Measurements from ENCODE around the gene ZBED2. TPM values are rescaled to one million over a fixed set of nuclear protein-coding genes. Genes with fewer than 3 reads are reported as not detected.

ZBED2 gene
- total RNA-seq, 1 donor from 2014 or later, result 1.0 TPM

- Histone ChIP-seq H2AFZ (ENCODE audit: low read depth, low read length) (no peak overlapping the region), H3K4me2 (ENCODE audit: low read length) (no peak overlapping the region), H3K4me3 (ENCODE audit: insufficient read depth, low read depth, low read length) (no peak overlapping the region), H3K27me3 (ENCODE audit: insufficient read depth, low read length) (no peaks in the 10 kb centered on the region), H3K4me1 (ENCODE audit: insufficient read depth, low read length) (no peaks in the 10 kb centered on the region), H3K9me3 (ENCODE audit: insufficient read depth, low read depth, low read length) (peaks cover 7% of the 10 kb centered on the region), H3K9ac (ENCODE audit: low read length) (no peak overlapping the region), H3K79me2 (ENCODE audit: insufficient read depth, low read length) (no peaks in the 10 kb centered on the region), H4K20me1 (ENCODE audit: insufficient read depth, low read length) (no peaks in the 10 kb centered on the region), H3K36me3 (ENCODE audit: insufficient read depth, low read length) (no peaks in the 10 kb centered on the region), H3K27ac (ENCODE audit: low read depth, low read length) (no peak overlapping the region)
- H3K9me3 Mint-ChIP-seq (ENCODE audit: unreplicated experiment), result no peaks in the 10 kb centered on the region
- TF ChIP-seq CTCF (IDR thresholded peaks at IDR 0.05; ENCODE audit: insufficient read depth, low read depth, low read length) (peak; percentile 32), EZH2 (IDR thresholded peaks at IDR 0.05; ENCODE audit: insufficient read depth, low read length) (no peak)
- no peak overlapping the region for H3K27ac Mint-ChIP-seq (ENCODE audit: unreplicated experiment)
- no peaks in the 10 kb centered on the region for H3K27me3 Mint-ChIP-seq (ENCODE audit: low read depth, unreplicated experiment)
- FAIRE-seq, result no peak
- H3K4me1 Mint-ChIP-seq (ENCODE audit: low read depth, unreplicated experiment), result peaks cover 4% of the 10 kb centered on the region
- H3K4me3 Mint-ChIP-seq (ENCODE audit: unreplicated experiment), result no peak overlapping the region
- no peak for DNase-seq (ENCODE audit: low read depth)
- H3K36me3 Mint-ChIP-seq (ENCODE audit: low read depth, unreplicated experiment), result peaks cover 1% of the 10 kb centered on the region
Observed at GRCh38 chr3:111621535-111621934, 26.4 kb upstream of the ZBED2 start.

GRCh38 chr3:111619833-111620232, 24.7 kb upstream of the ZBED2 start:
- no peak overlapping the region for H3K27ac ChIP-seq (ENCODE audit: low read depth, low read length)
- H3K4me1 Mint-ChIP-seq (ENCODE audit: low read depth, unreplicated experiment), result peaks cover 4% of the 10 kb centered on the region
- H3K9me3 ChIP-seq (ENCODE audit: insufficient read depth, low read depth, low read length), result peaks cover 7% of the 10 kb centered on the region
- no peak for FAIRE-seq
- H3K9ac ChIP-seq (ENCODE audit: low read length), result no peak overlapping the region
- H3K27ac Mint-ChIP-seq (ENCODE audit: unreplicated experiment), result no peak overlapping the region
- no peak overlapping the region for H3K4me3 ChIP-seq (ENCODE audit: insufficient read depth, low read depth, low read length)
- H3K4me1 ChIP-seq (ENCODE audit: insufficient read depth, low read length), result no peaks in the 10 kb centered on the region
- no peak overlapping the region for H3K4me3 Mint-ChIP-seq (ENCODE audit: unreplicated experiment)
- TF ChIP-seq EZH2 (IDR thresholded peaks at IDR 0.05; ENCODE audit: insufficient read depth, low read length), result no peak
- TF ChIP-seq CTCF (IDR thresholded peaks at IDR 0.05; ENCODE audit: insufficient read depth, low read depth, low read length), result no peak
- no peak overlapping the region for H3K4me2 ChIP-seq (ENCODE audit: low read length)
- no peak overlapping the region for H2AFZ ChIP-seq (ENCODE audit: low read depth, low read length)
- peaks cover 1% of the 10 kb centered on the region for H3K36me3 Mint-ChIP-seq (ENCODE audit: low read depth, unreplicated experiment)
- peak; percentile 62 for DNase-seq (ENCODE audit: low read depth)
- no peaks in the 10 kb centered on the region for H3K9me3 Mint-ChIP-seq (ENCODE audit: unreplicated experiment)
- no peaks in the 10 kb centered on the region for H3K27me3 Mint-ChIP-seq (ENCODE audit: low read depth, unreplicated experiment)
- H4K20me1 ChIP-seq (ENCODE audit: insufficient read depth, low read length), result no peaks in the 10 kb centered on the region
- no peaks in the 10 kb centered on the region for H3K27me3 ChIP-seq (ENCODE audit: insufficient read depth, low read length)
- H3K79me2 ChIP-seq (ENCODE audit: insufficient read depth, low read length), result no peaks in the 10 kb centered on the region
- no peaks in the 10 kb centered on the region for H3K36me3 ChIP-seq (ENCODE audit: insufficient read depth, low read length)

- Mint-ChIP-seq H3K27me3 (ENCODE audit: low read depth, unreplicated experiment) (no peaks in the 10 kb centered on the region), H3K4me1 (ENCODE audit: low read depth, unreplicated experiment) (peaks cover 4% of the 10 kb centered on the region), H3K9me3 (ENCODE audit: unreplicated experiment) (no peaks in the 10 kb centered on the region), H3K36me3 (ENCODE audit: low read depth, unreplicated experiment) (peaks cover 1% of the 10 kb centered on the region), H3K27ac (ENCODE audit: unreplicated experiment) (no peak overlapping the region), H3K4me3 (ENCODE audit: unreplicated experiment) (no peak overlapping the region)
- FAIRE-seq (no peak), DNase-seq (ENCODE audit: low read depth) (no peak)
- Histone ChIP-seq H3K36me3 (ENCODE audit: insufficient read depth, low read length) (no peaks in the 10 kb centered on the region), H4K20me1 (ENCODE audit: insufficient read depth, low read length) (no peaks in the 10 kb centered on the region), H3K79me2 (ENCODE audit: insufficient read depth, low read length) (no peaks in the 10 kb centered on the region), H3K4me3 (ENCODE audit: insufficient read depth, low read depth, low read length) (no peak overlapping the region), H3K9ac (ENCODE audit: low read length) (no peak overlapping the region), H3K27me3 (ENCODE audit: insufficient read depth, low read length) (no peaks in the 10 kb centered on the region), H3K4me1 (ENCODE audit: insufficient read depth, low read length) (no peaks in the 10 kb centered on the region), H3K9me3 (ENCODE audit: insufficient read depth, low read depth, low read length) (peaks cover 7% of the 10 kb centered on the region), H3K4me2 (ENCODE audit: low read length) (no peak overlapping the region), H2AFZ (ENCODE audit: low read depth, low read length) (no peak overlapping the region), H3K27ac (ENCODE audit: low read depth, low read length) (no peak overlapping the region)
- TF ChIP-seq EZH2 (IDR thresholded peaks at IDR 0.05; ENCODE audit: insufficient read depth, low read length) (no peak), CTCF (IDR thresholded peaks at IDR 0.05; ENCODE audit: insufficient read depth, low read depth, low read length) (no peak)
Observed at GRCh38 chr3:111618945-111619344, 23.8 kb upstream of the ZBED2 start.
